ENCODE data around the gene NEGR1.

The NEGR1 gene

DNA sequence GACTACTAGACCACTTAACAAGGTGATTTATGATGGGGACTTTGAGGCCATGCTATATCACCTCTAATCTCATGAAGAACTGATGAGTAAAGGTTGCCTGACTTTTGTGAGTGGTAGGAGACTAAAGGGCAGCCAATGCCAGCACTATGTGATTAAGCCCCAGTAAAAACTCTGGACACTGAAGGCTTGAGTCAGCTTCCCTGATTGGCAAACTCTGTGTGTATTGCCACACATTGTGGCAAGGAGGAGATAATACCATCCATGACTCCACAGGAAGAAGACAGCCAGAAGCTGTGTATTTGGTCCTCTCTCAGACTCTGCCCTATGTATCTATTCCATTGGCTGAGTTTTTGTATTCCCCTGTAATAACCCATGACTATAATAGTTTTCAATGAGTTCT lies 788.2 kb downstream of the NEGR1 start:
- no peak for DNase-seq (ENCODE audit: low read depth, low spot score)

DNA sequence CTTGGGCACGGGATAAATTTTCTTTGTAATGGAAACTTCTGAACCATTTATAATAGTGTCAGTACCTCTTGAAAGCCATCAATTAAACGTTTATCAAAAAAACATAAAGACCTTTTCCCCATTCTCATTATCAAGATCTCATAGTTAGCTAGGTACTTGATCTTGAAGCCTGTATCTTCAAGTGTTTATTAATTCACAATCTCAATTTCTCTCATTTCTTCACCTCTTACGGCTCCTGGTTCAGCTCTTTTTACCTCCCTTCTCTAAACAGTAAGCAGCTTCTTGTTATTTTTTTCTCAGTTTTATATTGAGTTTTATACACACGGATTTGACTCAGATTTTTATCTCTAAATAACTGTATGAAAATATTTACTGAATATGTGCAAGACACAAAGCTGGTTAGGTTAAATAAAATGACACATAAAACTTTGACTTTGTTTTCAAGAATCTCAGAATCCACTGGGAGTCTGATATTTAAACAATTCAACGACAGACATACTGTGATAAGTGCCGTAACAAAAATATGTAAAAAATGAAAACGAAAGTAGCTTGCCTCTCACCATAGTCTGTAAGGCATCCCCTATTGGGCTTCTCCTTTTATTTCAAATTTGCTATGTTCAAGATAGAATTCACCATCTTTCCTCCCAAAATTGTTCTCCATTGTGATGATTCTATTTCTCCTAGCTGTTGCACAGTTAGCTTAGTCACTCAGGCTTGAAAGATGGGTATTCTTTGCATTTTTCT lies 789.9 kb downstream of the NEGR1 start:
- DNase-seq (ENCODE audit: low read depth, low spot score), result no peak

DNA sequence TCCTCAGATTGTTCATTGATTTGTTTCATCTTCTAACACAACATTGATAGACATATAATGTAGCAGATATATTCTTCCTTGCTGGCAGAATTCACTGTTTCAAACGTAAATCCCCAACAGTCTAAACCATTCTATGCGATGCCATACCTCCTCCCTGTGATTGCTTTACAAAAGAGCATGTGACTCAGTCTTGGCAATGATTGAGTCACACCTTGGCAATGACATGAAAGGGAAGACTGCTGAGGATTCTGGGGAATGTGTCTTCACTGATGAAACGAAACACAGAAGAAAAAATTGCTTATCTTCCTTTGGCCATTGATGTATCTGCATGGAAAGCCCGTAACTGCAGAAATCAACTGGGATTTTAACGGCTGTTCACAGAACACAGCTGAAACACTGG lies 791.9 kb downstream of the NEGR1 start:
- peak; percentile 45 for DNase-seq (ENCODE audit: low read depth, low spot score)

DNA sequence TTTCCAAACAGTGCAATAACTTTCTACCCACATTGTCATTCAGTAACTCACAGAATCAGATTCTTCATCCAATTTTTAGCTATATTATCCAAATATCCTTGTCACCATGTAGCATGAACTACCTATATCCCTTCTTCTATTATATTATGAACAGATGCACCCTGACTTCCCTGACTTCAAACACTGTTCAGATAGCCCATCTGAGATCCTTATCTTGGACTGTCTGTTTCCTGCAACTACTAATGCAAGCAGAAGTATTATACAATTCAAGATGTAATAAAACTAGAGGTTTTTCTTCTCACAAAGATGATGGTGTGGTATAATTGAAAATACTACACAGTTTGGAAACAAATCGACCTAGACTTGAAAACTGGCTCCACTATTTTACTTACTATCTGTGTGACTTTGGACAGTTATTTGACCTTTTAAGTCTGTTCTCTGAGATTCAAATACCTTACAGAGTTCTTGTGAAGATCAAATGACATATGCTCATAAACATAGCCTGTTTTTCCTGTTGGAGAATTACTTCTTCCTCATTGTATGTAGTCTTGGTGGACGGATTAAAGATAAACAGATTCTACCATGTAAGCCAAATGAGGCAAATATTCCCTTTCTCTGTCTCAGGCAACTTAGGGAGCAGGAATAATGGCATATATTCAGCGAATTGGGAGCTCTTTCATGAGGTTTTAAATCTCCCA lies 793.6 kb downstream of the NEGR1 start:
- no peak for DNase-seq (ENCODE audit: low read depth, low spot score)

DNA sequence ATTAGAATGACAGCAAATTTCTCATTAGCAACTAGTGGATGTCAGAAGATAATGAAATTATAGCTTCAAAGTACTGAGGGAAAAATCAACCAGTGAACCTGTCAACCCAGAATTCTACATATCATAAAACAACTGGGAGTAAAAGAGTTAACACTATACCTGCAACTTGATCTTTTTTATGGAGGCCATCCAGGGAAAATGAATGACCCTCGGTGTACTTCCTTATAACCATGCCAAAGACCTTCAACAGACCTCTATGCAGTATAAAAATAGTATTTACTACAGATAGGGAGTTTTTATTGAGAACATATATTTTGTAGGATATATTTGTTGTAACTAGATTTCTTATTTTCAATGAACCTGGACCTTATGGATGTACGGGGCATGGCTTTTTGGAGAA lies 809.0 kb downstream of the NEGR1 start:
- DNase-seq (ENCODE audit: low read depth, low spot score), result no peak

DNA sequence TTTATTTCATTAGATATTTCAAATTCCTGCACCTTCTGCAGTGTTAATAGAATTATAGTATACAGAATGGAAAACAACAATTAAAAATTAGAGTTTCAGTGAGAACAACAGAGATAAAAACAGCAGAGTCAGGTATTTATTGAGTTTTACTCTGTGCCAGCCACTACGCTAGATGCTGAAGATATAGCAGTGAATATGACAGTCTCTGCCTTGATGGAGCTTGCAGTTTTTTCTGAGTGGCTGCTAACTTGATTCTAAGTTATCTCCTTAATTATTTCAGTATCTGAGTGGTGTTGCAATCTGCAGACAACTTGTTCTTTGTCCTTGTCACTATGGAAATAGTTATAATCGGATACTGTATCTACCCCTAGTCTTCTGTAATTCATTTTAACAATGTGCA lies 817.2 kb downstream of the NEGR1 start:
- no peak for DNase-seq (ENCODE audit: low read depth, low spot score)

DNA sequence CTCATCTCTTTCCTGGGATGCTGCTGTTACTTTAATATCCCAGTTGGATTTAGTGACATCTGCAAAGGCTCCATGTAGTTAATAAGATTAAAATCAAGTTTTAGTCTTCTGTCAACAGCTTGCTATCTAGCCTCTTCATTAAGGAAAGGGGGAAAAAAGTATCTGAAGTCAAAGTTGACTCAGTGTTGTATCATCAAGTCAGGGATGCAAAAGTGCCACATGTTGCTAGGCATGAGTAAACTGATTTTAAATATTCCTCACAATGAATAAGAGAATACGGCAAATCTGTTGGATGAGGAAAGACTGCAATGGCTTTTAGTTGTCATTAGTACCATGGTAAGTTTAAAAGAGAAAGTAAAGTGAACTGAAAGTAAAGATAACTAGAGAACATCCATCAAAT lies 818.3 kb downstream of the NEGR1 start:
- DNase-seq (ENCODE audit: low read depth, low spot score), result no peak

DNA sequence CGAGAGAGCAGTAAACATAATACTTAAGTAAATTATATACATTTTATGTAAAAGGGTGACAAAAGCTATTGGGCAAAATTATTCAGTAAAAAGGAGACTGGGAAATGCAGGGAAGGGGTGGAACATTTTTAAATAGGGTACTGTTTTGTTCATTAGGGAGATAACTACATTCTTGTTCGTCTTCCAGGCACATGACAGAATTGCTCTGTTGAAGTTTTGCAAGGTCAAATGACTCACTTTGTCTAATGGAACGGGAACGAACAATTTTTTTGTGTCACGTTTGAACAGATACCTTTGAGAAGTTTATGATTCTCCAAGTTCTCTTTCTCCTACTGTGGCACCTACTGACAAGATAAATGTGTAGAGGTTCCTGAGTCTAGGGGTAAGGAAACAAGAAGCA lies 819.2 kb downstream of the NEGR1 start:
- DNase-seq (ENCODE audit: low read depth, low spot score), result peak; percentile 8

DNA sequence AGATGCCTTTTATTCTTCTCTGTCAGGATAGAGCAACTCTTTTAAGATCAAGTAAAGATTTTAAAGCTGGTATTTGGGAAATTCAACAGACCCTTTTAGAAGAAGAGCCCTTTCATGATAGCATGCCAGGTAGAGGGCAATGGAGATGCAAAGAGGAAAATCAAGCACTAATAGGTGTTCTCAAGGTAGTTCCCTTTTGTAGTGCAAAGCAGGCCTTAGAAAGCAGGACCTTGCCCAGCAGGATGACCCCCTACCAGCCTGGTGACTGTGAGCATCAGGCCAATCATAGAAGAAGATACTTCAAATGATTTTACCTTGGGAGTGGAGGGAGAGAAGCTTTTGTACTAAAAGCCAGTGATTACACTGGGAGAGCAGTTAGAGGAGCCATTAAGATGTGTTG lies 820.1 kb downstream of the NEGR1 start:
- DNase-seq (ENCODE audit: low read depth, low spot score), result no peak

DNA sequence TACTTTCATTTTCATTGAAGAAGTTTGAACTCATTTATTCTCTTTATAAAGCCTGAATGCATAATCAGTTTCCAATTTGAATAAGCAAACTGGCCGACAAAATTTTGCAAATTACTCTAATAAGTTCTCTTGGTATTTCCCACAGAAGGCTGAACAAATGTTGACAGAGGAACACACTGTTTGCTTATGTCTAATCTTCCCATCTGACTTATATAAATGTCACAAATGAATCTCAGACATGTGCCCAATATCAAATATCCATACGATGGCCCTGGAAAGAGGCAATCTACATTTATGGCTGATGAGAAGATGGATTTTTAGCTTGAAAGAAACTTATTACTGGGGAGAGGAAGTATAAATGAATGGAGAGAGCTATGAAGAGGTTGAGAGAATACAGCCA lies 820.9 kb downstream of the NEGR1 start:
- DNase-seq (ENCODE audit: low read depth, low spot score), result no peak

DNA sequence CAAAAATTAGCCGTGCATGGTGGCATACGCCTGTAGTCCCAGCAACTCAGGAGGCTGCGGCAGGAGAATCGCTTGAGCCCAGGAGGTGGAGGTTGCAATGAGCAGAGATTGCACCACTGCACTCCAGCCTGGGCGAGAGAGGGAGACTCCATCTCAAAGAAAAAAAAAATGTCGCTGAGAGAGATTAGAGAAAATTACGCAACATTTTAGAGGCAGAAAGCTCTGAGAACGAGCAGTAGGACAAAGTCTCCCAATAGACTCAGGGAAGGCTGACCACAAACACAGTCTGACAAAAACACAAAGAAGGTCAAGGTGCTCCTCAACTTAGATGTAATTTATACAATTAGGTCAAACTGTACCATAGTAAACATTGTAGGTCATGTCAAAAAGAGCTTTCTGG lies 833.9 kb downstream of the NEGR1 start:
- no peak for DNase-seq (ENCODE audit: low read depth, low spot score)

DNA sequence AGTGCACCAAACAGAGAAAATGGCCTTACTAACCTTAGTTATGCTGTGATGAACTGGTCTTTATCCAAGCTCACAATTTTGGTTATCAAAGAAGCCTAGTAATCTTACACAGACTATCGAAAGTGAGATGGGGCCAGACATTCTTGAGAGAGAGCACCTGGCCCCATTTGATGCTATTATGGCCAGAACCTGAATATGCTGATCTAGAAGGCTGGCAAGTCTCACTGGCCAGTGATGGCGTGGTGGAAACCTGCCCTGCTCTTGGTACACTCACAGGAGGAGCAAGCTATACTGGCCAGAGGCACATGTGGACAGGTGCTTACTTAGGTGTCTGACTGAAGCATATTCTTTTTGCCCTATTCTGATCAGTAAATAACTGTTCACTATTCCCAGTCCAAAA lies 843.7 kb downstream of the NEGR1 start:
- DNase-seq (ENCODE audit: low read depth, low spot score), result no peak

DNA sequence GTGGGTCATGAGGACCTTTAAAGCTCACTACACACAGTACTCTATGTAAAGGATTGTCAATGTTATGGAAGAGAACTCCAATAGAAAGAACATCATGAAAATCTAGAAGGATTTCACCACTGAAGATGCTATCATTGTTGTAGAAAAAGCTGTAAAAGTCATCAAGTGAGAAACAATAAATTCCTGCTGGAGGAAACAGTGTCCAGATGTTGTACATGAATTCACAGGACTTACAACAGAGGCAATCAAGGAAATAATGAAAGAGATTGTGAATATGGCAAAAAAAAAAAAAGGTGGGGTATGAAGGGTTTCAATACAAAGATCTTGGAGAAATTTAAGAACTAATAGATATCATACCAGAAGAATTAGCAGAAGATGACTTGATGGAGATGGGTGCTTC lies 846.4 kb downstream of the NEGR1 start:
- no peak for DNase-seq (ENCODE audit: low read depth, low spot score)

DNA sequence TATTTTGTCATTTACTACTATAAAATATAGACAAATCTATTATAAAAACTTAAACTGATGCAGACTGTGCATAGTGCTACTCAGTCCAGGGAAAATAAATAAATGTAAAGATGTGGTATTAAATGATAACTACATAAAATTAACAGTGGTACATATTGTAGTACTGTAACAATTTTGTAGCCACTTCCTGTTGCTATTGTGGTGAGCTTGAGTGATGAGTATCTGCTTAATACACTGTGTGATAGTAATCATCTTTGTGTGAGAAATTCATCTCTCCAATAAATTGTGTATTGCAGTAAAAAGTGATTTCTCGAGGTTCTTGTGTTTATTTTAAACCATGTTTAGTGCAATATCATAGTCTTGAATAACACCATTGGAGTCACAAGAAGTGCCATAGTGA lies 848.1 kb downstream of the NEGR1 start:
- no peak for DNase-seq (ENCODE audit: low read depth, low spot score)

DNA sequence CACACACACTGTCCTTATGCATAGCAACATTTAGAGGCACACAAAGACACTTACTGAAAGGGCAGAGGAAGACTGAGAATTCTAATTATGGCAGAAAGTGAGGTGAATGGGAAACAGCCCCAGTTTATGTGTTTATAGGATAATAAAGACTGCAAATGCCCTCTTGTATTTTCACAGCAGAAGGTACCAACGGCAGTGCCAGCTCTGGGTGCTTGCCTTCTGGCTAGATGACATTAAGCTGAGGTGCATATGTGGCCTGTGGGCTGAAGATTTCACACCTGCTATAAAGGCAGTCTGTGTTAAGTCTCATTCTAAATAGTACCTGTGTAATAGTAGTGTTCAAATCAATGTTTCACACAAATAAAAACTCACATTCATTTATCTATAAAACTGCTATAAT lies 854.3 kb downstream of the NEGR1 start:
- DNase-seq (ENCODE audit: low read depth, low spot score), result no peak

DNA sequence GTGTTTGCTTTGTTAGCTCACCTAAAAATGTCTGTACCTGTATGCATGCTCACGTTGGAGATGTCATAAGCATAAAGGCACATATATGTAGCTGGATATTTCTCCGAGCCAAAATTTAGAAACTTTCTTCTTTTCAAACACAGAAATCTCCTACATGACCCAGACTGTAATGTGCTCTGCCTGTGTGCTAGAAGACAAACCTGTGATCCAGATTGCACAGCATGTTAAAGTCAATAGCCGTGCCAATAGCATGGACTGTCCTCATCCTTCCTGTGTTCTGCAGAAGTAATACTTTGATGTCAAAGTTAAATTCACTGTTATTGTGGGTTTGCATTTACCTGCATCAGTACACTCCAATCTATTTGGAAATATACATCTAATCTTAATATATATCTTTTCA lies 855.3 kb downstream of the NEGR1 start:
- DNase-seq (ENCODE audit: low read depth, low spot score), result no peak

DNA sequence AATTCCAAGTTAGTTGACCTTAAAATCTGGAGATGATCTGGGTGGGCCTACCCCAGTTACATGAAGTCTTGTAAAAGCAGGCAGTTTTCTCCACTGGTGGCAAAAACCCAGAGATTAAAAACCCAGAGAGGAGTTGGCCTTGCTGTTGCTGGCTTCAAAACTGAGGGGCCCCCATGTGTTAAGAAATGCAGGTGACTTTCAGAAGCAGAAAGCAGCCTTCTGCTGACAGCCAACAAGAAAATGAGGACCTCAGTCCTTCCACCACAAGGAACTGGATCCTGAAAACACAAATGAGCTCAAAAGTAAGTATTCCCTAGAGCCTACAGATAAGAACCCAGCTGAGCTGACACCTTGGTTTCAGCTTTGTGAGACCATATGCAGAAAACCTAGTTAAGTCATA lies 857.8 kb downstream of the NEGR1 start:
- DNase-seq (ENCODE audit: low read depth, low spot score), result no peak

DNA sequence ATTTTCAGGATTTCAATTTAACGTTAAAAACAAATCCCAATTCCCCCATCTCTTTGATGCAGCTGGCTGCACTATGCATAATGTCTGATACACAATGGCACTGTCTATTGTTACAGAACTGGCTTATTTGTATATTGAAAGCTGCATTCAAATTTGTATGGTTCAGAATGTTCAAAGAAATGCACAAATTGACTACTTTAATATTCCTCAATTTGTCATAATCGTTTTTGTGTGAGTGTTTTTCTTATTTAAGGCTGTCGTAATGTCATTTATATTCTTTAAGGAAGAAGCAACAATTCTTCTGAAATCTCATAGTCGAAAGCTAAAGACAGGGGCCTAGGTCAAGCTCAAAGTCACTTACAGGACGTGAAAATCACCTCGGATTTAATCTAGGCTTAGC lies 860.1 kb downstream of the NEGR1 start:
- DNase-seq (ENCODE audit: low read depth, low spot score), result no peak

DNA sequence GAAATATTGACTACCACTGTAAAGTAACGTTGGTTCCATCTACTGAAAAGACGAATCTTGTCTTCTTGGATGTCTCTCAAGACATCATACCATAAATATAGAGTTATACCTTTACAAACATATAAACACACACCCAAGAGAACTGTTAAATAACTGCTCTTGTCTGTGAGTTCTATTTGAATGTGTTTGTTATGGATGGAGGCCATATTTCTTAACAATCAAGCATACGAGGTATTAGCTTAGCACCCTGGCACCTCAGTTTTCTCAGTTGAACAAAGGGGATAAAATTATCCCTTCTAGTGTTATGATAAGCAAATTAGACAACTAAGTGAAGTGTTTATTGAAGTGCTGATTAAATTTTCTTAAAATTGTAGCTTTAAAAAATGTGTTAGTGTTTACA lies 864.9 kb downstream of the NEGR1 start:
- DNase-seq (ENCODE audit: low read depth, low spot score), result no peak

DNA sequence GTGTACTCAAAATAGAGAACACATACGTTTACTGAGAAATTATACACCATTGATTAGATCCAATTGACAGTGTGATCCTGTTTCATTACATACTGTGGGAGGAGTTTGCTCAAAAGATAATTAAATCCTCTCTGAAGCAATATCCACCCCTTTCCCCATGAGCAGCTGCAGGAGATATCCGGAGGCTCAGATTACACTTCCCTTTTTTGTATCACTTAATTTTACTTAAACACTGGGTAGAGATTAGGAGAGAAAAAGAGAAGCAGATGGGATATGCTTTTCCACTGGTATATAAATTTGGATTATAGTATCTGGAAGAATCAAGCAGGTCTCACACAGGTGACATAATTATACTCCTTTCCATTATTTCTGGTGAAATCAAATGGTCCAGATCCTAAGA lies 868.2 kb downstream of the NEGR1 start:
- no peak for DNase-seq (ENCODE audit: low read depth, low spot score)

DNA sequence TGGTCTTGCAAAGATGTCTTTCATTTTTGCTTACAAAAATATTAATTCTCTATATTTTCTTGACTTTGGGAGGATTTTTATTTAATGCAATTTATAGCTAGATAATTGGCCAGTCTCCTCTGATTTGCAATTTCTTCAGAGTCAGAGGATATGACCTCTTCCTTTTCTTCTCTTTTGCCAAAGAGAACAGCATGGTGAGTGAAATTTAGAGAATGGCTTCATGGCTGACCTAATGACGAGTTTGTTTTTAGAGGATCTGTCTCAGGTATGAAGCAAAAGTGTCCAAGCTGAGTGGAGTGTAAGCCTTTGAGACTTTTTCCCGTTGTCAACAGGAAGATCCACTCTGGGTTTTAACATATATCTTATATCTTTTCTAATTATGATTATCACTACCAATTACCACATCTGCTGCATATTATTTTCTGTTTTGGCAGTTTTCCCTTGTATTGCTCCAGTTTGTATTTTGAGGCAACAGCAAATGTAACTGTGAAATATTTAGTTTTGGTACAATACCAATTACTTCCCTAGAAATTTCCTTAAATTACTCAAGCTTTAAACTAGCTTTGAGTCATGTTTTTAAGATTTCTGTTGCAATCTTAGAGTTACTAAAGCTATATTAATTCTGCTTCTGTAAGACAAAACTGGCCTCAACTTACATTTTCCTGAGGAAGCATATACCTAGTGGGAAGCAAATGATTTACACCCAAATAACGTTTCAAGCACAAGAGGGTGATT lies 868.7 kb downstream of the NEGR1 start:
- no peak for DNase-seq (ENCODE audit: low read depth, low spot score)

DNA sequence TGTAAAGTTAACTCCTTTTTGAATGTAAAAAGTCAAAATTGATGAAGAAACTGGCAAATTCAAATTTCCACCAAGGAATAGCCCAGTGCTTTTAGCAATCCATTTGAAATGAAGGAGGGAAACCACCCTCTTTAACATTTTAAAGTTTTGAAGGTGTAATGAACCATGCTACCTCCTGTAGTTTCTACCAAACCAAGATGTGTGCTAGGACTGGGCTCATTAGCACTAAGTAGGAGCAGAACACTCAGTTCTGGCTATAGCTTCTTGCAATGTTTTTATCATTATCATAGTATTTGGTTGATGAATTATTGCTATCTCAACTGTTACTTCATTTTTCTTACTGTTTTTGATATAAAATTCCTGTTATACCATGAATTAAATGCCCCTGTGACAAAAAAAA lies 882.3 kb downstream of the NEGR1 start:
- no peak for DNase-seq (ENCODE audit: low read depth, low spot score)

DNA sequence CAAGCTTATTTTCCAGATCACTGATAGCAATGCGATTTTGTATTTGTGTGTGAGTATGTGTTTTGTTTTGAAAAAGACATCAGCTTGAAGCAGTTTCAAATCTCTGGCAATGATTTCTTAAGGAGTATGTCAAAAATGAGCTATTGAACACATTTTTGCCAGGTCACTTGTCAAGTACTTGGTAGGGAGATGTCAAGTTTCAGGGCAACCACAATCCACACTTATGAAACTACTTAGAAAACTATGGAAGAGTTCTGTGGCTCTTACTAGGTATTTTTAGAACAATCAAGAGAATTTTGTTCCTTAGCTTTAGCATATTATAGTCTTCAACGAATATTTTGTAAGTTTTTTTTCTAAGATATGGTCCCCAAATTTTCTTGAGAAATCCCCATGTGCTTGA lies 882.7 kb downstream of the NEGR1 start:
- DNase-seq (ENCODE audit: low read depth, low spot score), result no peak

Data from astrocyte of the hippocampus (primary cell).